Measurements from ENCODE around the gene GPR61.

GPR61 gene

DNA sequence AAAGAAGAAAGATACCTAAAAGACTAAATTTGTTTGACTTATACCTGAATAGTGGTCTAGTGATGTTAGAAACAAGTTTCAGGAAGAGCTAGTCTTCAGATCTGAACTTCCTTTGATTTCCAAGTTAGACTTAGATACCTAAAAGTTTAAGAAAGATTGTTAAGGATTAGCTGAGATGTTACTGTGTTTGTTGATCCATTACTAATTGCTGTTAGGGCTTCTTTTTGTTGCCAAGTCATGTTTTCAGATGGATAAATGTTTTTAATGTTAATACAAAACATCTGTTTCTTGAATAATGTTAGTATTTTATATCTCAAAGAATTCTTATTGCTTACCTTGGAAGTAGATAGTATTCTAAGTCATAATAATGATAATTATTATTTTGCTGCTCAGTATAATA is 20.3 kb downstream of the GPR61 start:
- in situ Hi-C loops (cut with MboI; ENCODE audit: low sequenced_read_pairs): no loop called here

DNA sequence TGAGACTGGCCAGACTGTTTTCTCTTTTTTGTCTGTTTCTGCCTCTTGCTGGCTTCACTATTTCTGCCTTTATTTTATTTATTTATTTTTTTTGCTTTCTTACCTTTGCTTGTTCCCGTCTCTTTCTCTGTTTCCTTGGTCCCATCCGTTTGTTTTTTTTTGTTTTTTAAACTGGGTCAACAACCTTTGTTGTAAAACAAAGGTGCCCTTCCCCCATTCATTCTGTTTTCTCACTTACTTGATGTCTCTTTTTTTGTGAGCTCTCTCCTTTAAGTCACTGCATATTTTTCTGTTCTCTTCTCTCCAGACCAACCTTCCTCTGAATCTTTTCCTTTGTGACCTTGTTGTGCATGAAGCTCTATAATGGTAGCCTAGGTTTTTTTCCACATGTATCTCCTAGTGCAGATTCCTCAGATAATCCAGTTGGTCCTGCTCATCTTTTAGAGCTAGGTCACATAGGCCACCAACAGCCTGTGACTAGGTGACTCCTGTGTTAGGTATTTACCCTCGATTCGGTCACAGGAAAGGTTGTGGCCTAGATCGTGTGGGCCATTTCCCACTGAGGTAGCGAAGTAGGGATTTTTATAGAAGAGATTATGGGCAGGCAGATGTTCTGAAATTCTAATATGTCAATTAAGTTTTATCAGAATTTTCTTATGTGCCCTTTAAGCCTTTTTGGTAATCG is 24.7 kb downstream of the GPR61 start:
- in situ Hi-C loops (cut with MboI; ENCODE audit: low sequenced_read_pairs): no loop called here

DNA sequence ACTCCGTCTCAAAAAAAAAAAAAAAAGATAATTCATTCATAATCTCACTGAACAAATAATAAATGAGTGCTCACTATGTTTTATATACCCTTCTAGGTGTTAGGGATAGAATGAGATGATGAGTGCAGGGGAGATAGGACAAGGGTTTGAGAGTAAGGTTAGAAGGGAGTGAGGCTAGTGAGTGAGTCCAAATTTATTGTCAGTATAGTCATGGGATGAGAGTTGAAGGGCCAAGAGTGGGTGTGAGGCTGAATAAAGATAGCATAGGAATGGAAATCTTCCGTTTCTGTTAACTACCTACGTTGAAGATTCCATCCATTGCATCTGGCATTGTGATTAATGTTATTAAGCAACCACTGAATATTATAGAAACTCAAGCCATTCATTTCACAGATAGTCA is 25.6 kb downstream of the GPR61 start:
- in situ Hi-C loops (cut with MboI; ENCODE audit: low sequenced_read_pairs): no loop called here

DNA sequence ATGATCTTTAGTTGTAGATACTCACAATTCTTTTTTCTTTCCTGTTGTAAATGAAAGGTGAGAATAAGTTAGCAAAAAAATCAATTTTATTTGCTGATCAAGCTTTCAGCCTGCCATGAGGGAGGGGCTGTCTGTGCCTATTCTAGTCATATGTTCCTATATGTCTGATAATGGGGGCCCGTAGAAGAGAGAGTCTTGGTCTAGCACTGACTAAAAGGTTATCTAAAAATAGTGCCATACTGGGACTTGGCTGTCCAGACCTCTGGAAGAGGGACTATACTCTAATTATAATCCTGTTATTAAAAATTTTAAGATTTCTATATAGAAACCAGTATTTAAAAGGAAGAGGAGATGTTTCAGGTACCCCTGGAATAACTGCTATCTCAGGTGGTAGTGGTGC is 27.3 kb downstream of the GPR61 start:
- in situ Hi-C loops (cut with MboI; ENCODE audit: low sequenced_read_pairs): no loop called here

DNA sequence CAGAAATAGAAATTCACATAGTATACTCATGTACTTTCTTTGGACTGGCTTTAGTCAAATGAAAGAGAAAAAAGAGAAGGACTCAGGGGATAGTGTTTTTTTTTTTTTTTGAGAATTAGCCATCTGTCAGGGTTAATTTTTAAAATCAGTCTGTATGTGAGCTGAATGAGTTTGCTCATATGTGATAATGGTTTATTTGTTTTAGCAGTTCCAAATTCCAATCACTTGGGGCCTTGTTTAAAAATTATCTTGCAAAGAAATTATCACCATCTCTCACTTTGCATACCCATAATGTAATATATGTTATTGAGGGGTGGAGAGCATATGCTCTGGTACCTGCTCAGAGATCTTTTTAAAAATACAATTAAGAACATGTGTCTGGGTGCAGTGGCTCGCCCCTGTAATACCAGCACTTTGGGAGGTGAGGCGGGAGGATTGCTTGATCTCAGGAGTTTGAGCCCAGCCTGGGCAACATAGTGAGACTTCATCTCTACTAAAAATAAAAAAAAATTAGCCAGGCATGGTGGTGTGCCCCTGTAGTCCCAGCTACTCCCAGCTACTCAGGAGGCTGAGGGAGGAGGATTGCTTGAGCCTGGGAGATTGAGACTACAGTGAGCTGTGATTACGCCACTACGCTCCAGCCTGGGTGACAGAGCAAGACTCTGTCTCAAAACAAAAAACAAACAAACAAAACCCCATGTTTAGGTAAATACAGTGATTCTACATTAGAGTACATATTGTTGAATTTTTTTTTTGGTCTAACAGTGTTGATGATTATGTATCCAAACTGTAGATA is 28.4 kb downstream of the GPR61 start:
- in situ Hi-C loops (cut with MboI; ENCODE audit: low sequenced_read_pairs): no loop called here

DNA sequence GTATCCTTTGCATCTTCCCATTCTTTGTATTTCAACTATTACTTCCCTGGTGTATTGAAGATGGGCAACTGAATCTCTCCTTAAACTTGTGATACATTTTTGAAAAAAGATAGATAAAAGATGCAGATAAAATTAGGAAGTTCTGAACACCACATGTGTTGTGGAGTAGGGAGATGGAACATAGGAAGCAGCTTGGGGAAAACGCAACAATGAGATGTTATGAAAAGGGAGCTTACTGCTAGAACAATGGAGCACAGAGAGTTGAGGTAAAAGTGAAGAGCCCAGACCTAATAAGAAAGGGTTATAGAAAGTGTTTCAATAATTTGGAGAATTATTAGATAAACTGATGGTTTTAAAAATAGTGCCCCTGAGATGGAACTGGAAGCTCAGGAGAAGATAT is 29.7 kb downstream of the GPR61 start:
- in situ Hi-C loops (cut with MboI; ENCODE audit: low sequenced_read_pairs): no loop called here

DNA sequence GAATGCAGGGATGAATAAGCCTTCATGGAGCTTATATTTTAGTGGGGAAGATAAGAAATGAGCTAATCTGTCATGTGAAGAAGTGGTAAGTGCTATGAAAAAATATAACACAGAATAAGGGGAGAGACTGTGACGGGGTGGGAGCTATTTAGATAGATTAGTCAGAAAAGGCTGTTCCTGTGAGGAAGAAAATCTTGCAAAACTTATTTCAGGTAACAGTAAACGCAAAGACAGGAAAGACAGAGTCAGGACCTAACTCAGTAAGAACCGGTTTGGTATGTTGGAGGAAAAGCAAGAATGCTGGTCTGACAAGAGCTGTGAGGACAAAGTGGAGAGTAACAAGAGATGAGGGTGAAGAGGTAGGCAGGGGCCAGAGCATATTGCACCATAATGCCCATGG is 30.7 kb downstream of the GPR61 start:
- in situ Hi-C loops (cut with MboI; ENCODE audit: low sequenced_read_pairs): no loop called here

DNA sequence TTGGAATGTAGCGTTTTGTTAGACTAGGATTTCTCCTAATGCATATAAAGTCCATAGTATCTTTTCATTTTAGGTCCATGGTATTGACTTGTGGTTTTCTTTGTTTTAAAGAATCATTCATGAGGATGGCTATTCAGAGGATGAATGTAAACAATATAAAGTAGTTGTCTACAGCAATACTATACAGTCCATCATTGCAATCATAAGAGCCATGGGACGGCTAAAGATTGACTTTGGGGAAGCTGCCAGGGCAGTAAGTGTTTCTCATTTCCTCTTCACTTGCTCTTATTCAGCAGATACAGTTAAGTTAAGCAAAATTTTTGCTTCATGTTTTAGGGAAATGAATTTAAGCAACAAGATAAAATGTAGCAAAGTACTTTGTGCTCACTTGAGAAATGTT is 34.1 kb downstream of the GPR61 start:
- in situ Hi-C loops (cut with MboI; ENCODE audit: low sequenced_read_pairs): no loop called here

DNA sequence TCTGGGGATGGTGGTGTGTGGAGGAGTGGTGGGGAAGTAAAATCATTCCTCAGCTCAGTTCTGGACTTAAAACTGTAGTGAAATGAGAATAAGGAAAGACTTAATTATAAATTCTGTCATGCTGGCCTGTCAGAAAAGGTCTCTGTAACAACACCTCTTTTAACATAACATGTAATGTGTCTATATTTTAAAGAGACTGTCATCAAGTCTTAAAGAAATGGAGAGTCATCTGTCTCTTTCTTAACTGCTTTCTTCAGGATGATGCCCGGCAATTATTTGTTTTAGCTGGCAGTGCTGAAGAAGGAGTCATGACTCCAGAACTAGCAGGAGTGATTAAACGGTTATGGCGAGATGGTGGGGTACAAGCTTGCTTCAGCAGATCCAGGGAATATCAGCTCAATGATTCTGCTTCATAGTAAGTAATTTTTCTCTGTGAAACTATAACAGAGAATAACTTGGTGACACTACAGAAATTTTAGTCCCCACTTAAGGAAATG is 39.3 kb downstream of the GPR61 start:
- in situ Hi-C loops (cut with MboI; ENCODE audit: low sequenced_read_pairs): no loop called here

DNA sequence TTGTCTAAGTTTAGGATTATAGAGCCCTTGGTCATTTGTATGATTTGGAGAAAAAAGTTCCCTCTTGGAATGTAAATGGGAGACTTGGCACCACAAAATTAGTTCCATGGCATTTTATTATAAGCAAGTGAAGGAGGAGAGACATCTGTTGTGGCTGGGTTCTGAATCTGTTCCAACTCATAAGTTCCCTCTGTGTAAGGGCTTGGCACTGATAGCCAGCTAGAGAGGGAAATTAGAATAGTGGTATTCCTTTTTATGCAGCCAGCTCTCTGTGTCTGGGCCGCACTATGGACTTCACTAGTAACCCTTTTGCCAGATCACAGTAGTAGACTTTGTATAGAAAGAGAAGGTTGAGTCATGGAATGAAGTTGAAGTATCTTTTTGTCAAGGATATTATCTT is 39.8 kb downstream of the GPR61 start:
- in situ Hi-C loops (cut with MboI; ENCODE audit: low sequenced_read_pairs): no loop called here

DNA sequence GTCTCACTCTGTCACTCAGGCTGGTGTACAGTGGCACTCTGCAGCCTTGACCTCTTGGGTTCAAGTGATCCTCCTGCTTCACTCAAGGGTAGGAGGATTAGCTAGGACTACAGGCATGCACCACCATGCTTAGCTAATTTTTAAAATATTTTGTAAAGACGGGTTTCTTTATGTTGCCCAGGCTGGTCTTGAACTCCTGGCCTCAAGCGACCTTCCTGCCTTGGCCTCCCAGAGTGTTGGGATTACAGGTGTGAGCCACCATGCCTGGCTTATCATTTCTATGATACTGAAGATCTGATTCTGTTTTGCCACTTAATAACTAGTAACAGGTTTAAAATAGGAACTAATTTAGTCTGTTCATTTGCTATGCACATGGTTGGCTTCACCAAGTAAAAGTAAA is 42.3 kb downstream of the GPR61 start:
- in situ Hi-C loops (cut with MboI; ENCODE audit: low sequenced_read_pairs): no loop called here

DNA sequence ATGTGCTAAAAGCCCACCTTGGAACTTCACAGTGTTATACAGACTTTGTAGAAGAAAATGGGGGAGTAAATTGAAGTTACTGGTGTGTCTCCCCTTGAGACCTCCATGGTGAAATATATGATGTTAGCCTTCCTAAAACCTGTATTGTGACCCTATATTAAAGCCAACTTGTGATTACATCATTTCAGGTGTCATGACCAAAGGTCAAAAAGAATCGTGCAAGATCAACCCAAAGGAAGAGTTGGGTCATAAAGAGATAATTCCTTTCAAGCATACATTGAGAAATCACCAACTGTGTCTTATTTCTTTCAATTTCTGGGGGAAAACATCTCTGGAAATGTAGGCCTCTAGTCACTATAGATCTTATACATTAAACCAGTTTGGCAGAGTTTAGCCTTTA is 45.1 kb downstream of the GPR61 start:
- in situ Hi-C loops (cut with MboI; ENCODE audit: low sequenced_read_pairs): no loop called here

DNA sequence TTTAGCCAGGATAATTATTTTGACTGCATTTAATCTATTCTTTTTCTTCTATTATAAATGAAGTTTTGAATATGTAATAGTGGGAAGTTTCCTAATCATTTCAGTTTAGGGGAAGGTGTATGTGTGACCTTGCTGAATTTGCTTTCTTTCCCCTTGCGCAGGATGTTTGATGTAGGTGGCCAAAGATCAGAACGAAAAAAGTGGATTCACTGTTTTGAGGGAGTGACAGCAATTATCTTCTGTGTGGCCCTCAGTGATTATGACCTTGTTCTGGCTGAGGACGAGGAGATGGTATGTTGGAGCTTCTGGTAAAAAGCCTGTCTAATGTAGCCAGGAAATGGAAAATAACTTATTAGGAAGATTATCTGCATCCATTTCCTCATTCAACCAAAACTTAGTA is 46.4 kb downstream of the GPR61 start:
- in situ Hi-C loops (cut with MboI; ENCODE audit: low sequenced_read_pairs): no loop called here

DNA sequence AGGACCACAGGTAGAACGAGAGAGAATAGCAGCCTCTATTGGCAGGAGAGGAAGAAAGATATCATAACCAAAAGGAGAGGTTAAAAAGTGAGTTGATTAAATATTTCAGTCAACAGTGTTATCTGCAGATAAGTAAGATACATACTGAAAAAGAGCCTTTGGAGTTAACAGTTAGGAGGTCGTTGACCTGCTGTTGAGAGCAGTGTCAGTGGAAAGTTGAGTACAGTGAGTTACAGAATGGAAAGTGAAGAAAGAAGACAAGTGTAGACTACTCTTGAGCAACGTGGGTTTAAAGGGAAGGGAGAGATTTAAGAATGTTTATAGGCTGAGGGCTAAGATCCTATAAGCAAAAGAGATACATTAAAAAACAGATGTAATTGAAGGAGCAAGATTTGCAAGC is 49.5 kb downstream of the GPR61 start:
- in situ Hi-C loops (cut with MboI; ENCODE audit: low sequenced_read_pairs): no loop called here

DNA sequence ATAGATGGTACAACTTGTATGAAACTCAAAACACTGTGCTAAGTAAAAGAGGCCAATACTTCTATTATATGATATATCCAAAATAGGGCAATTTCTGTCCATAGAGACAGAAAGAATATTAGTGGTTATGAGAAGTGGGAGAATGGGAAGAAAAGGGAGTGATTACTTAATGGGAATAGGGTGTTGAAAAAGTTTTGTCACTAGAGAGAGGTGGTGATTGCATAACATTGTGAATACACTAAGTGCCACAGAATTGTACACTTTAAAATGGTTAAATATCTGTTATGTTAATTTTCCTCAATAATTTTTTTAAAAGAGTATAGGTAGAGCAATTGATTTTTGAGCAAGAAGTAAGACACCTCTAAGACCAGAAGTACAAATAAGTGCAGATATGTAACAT is 50.0 kb downstream of the GPR61 start:
- in situ Hi-C loops (cut with MboI; ENCODE audit: low sequenced_read_pairs): no loop called here

DNA sequence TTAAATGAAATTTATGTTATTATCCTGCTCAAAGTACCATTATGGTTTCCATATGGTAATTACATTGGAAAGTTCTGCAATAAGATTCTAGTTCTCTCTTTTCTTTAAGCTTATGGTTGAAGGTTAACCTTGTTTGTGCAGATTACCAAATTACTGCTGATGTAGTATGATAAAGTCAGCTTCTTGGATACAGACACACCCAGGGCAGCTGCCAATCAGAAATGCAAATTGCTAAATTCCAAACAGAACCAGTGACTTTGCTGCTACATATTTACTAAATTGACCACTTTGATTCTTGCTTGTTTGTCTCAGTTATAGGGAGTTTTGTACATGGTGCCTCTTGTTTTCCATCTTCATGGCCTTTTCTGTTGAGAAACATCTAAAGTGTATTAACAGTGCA is 53.2 kb downstream of the GPR61 start:
- in situ Hi-C loops (cut with MboI; ENCODE audit: low sequenced_read_pairs): no loop called here

DNA sequence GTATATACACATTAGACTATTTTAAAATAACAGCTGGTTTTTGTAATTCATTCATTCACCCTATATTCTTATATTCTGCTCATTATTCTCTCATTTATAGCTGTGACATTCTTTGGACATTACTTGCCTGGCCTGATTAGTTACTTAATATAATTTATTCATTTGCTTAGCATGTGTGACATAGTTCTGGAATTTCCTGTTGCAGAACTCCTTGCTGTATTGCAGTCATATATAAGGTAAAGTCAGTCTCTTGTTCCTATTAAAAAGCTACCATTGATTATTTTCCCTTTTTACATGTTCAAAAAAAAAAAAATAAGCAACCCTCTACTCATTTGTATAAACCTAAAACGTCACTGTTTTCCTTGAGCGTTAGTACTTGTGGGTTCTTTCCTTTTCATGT is 55.9 kb downstream of the GPR61 start:
- in situ Hi-C loops (cut with MboI; ENCODE audit: low sequenced_read_pairs): no loop called here

All from HL-60/S4 treated with retinoic acid at 250 ng/mL for 4 days and 3 days (cell line).